GM13977 (cell line): ENCODE measurements around the gene ATP2C2.

Source experiments
- DNase-seq: peaks from one replicate; pipeline ENCODE4 v3.0.0; 2012; ENCODE audit warnings: low spot score
- in situ Hi-C: fragments of 300-500 bp; cut with MboI; formaldehyde crosslinking; loops from one replicate; pipeline ENCODE4 v1.12.0; 2022; ENCODE audit warnings: low sequenced_read_pairs, low pct_unique_long_range_greater_than_20kb, mixed read lengths, inconsistent platforms; ENCODE audit not compliant: unreplicated experiment
- TF ChIP-seq, protein P1 (sequence below): IDR thresholded peaks from 2 replicates; pipeline ENCODE4 v1.5.1; 2012; ENCODE audit warnings: mild to moderate bottlenecking, control low read depth; ENCODE audit not compliant: insufficient read depth; ENCODE audit errors: extremely low read depth, missing control alignments

ATP2C2 gene

DNA sequence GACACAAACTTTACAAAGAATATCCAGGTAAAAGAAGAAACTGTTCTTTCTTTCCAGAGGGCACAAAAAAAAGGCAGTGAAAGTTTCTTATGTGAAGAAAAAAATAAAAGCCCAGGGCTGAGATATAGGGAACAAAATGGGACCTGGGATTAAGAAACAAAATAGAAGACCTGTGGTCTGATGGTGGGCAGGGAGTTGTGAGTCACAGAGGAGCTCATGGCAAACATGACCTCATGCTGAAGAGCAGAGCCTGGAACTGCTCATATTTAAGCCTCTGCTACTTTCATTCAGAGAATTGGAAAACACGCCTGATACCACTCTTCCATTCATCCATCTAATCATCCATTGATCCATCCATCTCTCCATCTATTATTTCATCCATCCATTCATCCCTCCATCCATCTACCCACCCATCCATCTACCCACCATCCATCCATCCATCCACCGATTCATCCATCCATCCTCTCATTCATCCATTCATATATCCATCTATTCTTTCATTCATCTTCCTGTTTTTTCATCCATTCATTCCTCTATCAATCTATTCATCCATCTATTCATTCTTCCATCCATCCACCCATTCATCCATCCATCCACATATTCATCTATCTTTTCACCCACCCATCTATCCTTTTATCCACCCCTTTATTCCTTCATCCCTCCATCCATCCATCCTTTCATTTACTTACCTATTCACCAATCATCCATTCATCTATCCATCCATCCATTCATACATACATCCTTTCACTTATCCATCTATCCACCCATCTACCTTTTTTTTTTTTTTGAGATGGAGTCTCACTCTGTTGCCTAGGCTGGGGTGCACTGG, 43.7 kb upstream of the ATP2C2 start:
- in situ Hi-C loops, result no loop called here
- DNase-seq, result no peak
- TF ChIP-seq, protein P1, sequence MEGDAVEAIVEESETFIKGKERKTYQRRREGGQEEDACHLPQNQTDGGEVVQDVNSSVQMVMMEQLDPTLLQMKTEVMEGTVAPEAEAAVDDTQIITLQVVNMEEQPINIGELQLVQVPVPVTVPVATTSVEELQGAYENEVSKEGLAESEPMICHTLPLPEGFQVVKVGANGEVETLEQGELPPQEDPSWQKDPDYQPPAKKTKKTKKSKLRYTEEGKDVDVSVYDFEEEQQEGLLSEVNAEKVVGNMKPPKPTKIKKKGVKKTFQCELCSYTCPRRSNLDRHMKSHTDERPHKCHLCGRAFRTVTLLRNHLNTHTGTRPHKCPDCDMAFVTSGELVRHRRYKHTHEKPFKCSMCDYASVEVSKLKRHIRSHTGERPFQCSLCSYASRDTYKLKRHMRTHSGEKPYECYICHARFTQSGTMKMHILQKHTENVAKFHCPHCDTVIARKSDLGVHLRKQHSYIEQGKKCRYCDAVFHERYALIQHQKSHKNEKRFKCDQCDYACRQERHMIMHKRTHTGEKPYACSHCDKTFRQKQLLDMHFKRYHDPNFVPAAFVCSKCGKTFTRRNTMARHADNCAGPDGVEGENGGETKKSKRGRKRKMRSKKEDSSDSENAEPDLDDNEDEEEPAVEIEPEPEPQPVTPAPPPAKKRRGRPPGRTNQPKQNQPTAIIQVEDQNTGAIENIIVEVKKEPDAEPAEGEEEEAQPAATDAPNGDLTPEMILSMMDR, result no peak

- DNase-seq, result no peak
- TF ChIP-seq, protein P1, result no peak
- in situ Hi-C loops, result no loop called here
Observed at GRCh38 chr16:84326545-84326944, 41.8 kb upstream of the ATP2C2 start.

GRCh38 chr16:84327926-84328505, 40.3 kb upstream of the ATP2C2 start:
- DNase-seq, result no peak
- in situ Hi-C loops, result no loop called here
- TF ChIP-seq, protein P1, result no peak

GRCh38 chr16:84329016-84329415, 39.3 kb upstream of the ATP2C2 start:
- DNase-seq, result no peak
- TF ChIP-seq, protein P1, result no peak
- in situ Hi-C loops, result no loop called here

DNA sequence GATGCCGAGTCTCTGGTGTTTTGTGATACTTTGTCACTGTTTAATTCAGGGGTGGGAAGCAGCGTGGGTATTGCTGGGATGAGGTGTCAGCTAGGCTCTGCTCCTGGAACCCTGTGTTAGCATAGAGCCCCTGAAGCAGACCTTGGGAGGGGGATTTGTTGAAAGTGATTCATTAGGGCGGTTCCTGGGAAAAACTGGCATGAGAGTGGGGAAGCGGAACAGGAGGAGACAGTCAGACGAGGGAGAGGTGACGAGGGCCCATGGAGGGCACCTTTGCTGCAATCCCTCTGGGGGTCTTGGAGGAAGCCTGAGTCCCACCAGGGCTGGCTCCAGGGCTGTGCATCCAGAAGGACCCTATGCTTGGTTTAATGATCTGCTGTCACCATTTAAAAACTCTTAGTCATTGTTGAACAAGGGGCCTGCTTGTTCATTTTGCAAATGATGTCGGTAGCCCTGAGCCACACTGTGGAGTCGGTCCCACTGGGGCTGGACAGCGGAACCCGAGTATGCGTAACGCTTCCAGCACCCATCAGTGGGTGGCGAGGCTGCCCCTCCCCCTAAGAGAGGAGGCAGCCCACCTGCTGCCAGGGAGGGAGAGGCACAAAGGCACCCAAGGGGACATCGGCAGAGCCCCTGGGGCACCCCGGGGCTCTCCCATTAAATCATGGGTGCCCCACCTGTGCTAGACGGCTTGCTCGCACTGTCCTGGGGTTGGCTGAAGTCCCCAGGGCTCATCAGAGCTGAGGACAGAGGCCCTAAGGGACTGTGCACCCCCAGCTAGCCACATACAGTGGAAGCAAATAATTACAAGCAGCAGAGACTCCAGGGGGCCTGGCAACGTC, 38.3 kb upstream of the ATP2C2 start:
- in situ Hi-C loops, result no loop called here
- no peak for DNase-seq
- TF ChIP-seq, protein P1, result no peak

- in situ Hi-C loops, result no loop called here
- TF ChIP-seq, protein P1, result no peak
- DNase-seq, result no peak
Observed at GRCh38 chr16:84330685-84331050, 37.7 kb upstream of the ATP2C2 start.
